HepG2 (cell line): Measurements from ENCODE around the gene MAN1C1. TPM values are rescaled to one million over a fixed set of nuclear protein-coding genes. Genes with fewer than 3 reads are reported as not detected.
A peak's percentile ranks its signal among the peaks of the same experiment; 100 is the strongest.

Source experiments
- FOXP4 ChIP-seq: sonication (generic); formaldehyde crosslinking; IDR thresholded peaks from 2 replicates; pipeline ENCODE4 v1.4.0; 2020; ENCODE audit warnings: missing genetic modification reagents
- HIVEP1 ChIP-seq: sonication (generic); formaldehyde crosslinking; IDR thresholded peaks from 2 replicates; pipeline ENCODE4 v1.4.0; 2020; ENCODE audit warnings: mild to moderate bottlenecking, missing genetic modification reagents
- HOXA7 ChIP-seq: sonication (generic); formaldehyde crosslinking; IDR thresholded peaks from 2 replicates; pipeline ENCODE4 v1.8.1; 2022; ENCODE audit warnings: mild to moderate bottlenecking, missing genetic modification reagents, moderate library complexity
- KMT2A ChIP-seq: sonication (generic); formaldehyde crosslinking; IDR thresholded peaks from 2 replicates; pipeline ENCODE4 v1.4.0; 2020; ENCODE audit warnings: missing genetic modification reagents
- PLRG1 ChIP-seq: fragments of 450-650 bp; conservative IDR thresholded peaks from 2 replicates; pipeline ENCODE4 v1.6.1; 2016
- REXO4 ChIP-seq: sonication (generic); formaldehyde crosslinking; IDR thresholded peaks from 2 replicates; pipeline ENCODE4 v1.8.0; 2022; ENCODE audit warnings: missing genetic modification reagents, mild to moderate bottlenecking, borderline replicate concordance
- RFXANK ChIP-seq: IDR thresholded peaks from 2 replicates; pipeline ENCODE4 v1.6.1; 2016
- TOE1 ChIP-seq: sonication (generic); formaldehyde crosslinking; IDR thresholded peaks from 2 replicates; pipeline ENCODE4 v1.4.0; 2020; ENCODE audit warnings: mild to moderate bottlenecking, missing genetic modification reagents
- ZBTB2 ChIP-seq: sonication (generic); formaldehyde crosslinking; IDR thresholded peaks from 2 replicates; pipeline ENCODE4 v1.8.0; 2022; ENCODE audit warnings: low read depth, missing genetic modification reagents
- ZNF281 ChIP-seq: sonication (generic); formaldehyde crosslinking; IDR thresholded peaks from 2 replicates; pipeline ENCODE4 v1.4.0; 2020; ENCODE audit warnings: missing genetic modification reagents, borderline replicate concordance
- ZSCAN12 ChIP-seq: sonication (generic); formaldehyde crosslinking; IDR thresholded peaks from 2 replicates; pipeline ENCODE4 v1.9.0; 2021; ENCODE audit warnings: mild to moderate bottlenecking, missing genetic modification reagents
- ZUFSP ChIP-seq: sonication (generic); formaldehyde crosslinking; IDR thresholded peaks from 2 replicates; pipeline ENCODE4 v1.9.0; 2021; ENCODE audit warnings: missing genetic modification reagents, mild to moderate bottlenecking, borderline replicate concordance
- polyA plus RNA-seq, 8 experiments: library from polyadenylated mRNA; depleted of rRNA in 3 of 8; stranded (reverse) in 7 of 8; unstranded in 1 of 8; fragments of >200 nt; fragmentation: Illumina TruSeq in 4 of 8; extraction: Trizol in 4 of 8; gene quantifications; 2 replicates each; pipeline versions ENCODE4 v1.2.1 to v1.2.3, GENCODE V29; 2011 to 2016; ENCODE audit warnings: low read depth in 4 of 8, missing spikeins in 1 of 8, mixed read lengths in 1 of 8; ENCODE audit not compliant: insufficient read depth in 1 of 8
- total RNA-seq, 5 experiments: library from RNA; depleted of rRNA; stranded (reverse); fragments of >200 nt; fragmentation: Illumina TruSeq; extraction: Trizol; gene quantifications; 2 replicates each; pipeline ENCODE4 v1.2.3, GENCODE V29; 2016; ENCODE audit warnings: low read depth in 1 of 5
- TF ChIP-seq, protein P1 (sequence below): sonication (generic); formaldehyde crosslinking; IDR thresholded peaks from 2 replicates; pipeline ENCODE4 v1.4.0; 2020; ENCODE audit warnings: mild to moderate bottlenecking, missing genetic modification reagents

The MAN1C1 gene
- total and polyA plus RNA-seq, 2 of the 13 experiments (the other 11 are each of a cell fraction or from before 2014, with no cell fraction given) = 0.18 to 0.49 TPM

DNA sequence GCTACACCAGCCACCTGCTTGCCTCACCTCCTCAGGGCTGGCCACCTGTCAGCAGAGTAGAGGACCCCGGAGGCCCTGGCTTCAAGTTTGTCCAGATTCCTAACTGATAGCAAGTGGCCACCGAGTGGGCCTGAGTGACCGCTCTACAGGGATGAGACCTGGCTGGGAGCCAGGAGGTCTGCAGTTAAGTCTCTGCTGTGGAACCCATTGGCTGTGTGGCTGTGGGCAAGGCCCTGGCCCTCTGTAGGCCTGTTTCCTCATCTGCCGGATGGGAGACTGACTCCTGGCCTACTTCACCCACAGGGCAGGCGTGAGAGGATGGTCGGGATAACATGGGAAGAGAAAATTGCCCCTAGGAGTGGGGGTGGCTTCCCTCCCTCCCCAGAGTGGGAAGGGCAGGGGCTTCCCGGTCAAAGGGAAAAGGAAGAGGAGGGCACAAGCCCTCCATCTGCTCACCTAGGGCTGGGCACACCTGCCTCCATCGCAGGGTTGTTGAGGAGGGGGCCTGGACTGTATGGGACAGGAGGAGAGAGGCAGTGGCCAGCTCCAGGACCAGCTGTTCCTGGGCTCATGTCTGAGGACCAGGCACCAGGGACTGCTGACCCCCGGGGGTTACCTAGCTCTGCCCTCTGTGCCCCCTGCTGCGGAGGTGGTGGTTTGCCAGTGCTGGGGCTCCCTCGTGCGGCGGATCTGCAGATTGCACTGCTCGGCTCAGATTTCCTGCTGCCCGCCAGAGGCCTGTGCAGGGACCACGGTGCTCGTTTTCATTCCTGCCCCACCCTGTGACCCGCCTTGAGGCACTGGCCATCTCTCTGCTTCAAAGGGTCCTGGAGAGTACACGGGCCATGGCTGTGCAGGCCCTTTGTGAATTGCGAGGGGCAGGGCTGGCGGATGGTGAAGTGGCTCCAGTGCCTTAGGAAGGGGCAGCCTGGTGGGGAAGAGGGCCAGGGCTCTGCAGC lies 194.0 kb downstream of the MAN1C1 start (continued):
- no peak for TF ChIP-seq ZNF281 (CRISPR knock-in tag)
- no peak for TF ChIP-seq REXO4 (CRISPR knock-in tag)
- no peak for TF ChIP-seq ZSCAN12 (CRISPR knock-in tag)
- TF ChIP-seq FOXP4 (CRISPR knock-in tag) = no peak
- no peak for TF ChIP-seq TOE1 (CRISPR knock-in tag)
- no peak for TF ChIP-seq HOXA7
- 0 out of 2 replicates have a peak, but pooled peaks have one; percentile 15 for TF ChIP-seq KMT2A (CRISPR knock-in tag)
- TF ChIP-seq ZBTB2 (CRISPR knock-in tag) = no peak
- no peak for TF ChIP-seq PLRG1
- no peak for TF ChIP-seq RFXANK (CRISPR knock-in tag)
- no peak for TF ChIP-seq ZUFSP (CRISPR knock-in tag)
- TF ChIP-seq, protein P1, sequence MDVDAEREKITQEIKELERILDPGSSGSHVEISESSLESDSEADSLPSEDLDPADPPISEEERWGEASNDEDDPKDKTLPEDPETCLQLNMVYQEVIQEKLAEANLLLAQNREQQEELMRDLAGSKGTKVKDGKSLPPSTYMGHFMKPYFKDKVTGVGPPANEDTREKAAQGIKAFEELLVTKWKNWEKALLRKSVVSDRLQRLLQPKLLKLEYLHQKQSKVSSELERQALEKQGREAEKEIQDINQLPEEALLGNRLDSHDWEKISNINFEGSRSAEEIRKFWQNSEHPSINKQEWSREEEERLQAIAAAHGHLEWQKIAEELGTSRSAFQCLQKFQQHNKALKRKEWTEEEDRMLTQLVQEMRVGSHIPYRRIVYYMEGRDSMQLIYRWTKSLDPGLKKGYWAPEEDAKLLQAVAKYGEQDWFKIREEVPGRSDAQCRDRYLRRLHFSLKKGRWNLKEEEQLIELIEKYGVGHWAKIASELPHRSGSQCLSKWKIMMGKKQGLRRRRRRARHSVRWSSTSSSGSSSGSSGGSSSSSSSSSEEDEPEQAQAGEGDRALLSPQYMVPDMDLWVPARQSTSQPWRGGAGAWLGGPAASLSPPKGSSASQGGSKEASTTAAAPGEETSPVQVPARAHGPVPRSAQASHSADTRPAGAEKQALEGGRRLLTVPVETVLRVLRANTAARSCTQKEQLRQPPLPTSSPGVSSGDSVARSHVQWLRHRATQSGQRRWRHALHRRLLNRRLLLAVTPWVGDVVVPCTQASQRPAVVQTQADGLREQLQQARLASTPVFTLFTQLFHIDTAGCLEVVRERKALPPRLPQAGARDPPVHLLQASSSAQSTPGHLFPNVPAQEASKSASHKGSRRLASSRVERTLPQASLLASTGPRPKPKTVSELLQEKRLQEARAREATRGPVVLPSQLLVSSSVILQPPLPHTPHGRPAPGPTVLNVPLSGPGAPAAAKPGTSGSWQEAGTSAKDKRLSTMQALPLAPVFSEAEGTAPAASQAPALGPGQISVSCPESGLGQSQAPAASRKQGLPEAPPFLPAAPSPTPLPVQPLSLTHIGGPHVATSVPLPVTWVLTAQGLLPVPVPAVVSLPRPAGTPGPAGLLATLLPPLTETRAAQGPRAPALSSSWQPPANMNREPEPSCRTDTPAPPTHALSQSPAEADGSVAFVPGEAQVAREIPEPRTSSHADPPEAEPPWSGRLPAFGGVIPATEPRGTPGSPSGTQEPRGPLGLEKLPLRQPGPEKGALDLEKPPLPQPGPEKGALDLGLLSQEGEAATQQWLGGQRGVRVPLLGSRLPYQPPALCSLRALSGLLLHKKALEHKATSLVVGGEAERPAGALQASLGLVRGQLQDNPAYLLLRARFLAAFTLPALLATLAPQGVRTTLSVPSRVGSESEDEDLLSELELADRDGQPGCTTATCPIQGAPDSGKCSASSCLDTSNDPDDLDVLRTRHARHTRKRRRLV (CRISPR knock-in tag) = no peak
- TF ChIP-seq HIVEP1 (CRISPR knock-in tag) = no peak
